ENCODE measurements around the gene YAF2.

YAF2 gene

DNA sequence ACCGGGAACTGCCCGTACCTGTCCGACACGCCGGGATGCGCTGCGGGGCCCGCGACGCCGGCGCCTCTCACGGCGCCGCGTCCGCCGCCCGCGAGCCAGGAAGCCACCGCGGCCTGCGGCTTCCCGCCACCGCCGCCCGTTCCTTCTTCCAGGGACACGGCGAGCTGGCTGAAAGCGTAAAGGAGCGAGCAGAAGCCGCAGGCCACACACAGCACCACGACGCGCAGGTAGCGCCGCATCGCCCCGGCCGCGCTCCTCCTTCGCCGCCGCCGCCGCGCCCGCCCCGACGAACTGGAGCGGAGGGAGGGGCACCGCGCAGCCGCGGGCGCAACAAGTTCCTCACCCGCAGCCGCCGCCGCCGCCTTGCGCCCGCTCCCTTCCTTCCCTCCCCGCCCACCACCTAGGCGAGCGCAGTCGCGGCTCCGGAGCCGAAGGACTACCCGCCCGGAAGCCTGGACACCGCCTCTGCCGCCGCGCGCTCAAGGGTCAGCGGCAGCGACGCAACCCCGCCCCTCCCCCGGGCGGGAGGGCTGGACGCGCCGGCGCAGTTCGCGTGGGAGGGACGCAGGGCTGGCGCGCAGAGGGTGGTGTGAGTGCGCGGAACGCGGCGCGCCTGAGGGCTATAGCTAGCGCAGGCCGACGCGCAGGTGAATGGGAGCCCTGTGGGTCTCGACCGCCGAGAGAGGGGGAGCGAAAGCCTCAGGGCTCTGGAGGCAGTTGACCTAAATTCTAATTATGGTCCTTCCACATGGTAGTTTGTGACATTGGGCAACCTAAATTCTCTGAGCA lies 93.4 kb downstream of the YAF2 start, which contains the start of gene GXYLT1:
Gene GXYLT1 (minus strand): TSS at position 467 of the 789 bp plus-strand sequence. CDS start 228 bp downstream, at position 239.
- DNase-seq (ENCODE audit: low read depth): peak; percentile 84

DNA sequence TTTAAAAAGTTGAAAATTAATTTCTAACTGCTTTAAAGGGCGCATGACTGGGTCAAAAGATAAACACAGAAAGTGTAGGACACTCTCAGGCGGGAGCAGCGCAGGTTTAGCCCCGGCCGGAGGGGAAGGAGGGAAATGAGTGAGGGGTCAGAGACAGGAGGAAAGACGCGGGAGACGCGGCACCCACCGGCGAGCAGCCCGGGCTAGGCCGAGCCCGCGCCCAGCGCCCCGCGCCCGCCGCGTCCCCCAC lies 94.0 kb downstream of the YAF2 start:
- no peak for DNase-seq (ENCODE audit: low read depth)

DNA sequence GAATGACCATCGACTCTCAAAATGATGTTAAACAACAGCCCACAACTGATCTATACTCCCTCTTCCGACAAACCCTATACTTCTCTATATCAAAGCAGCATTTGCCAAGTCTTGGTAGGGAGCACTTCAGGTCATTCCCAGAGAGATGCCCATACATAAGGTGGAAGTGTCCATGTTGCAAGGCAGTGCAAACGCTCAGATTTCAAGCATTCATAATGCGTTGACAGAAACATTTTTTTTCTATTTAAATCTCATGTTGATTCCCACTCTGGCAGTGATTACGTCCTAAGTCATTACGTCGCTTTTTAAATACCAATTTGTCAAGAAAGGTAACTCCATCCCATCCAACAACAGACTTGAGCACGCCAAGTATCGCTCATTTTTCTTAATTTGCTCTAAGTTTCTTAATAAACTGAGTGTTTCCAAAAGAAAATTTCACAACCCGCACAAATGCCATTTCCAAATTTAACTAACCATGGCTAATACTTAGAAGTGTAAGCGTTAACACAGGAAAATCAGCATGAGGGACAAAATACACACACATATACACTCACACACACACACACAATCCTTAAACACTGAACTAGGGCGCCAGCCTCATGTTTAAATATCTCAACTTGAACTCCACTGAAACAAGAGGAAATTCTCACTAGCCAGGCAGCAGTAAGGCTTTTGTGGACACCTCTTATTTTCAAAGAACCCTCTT lies 94.4 kb downstream of the YAF2 start:
- DNase-seq (ENCODE audit: low read depth): no peak

DNA sequence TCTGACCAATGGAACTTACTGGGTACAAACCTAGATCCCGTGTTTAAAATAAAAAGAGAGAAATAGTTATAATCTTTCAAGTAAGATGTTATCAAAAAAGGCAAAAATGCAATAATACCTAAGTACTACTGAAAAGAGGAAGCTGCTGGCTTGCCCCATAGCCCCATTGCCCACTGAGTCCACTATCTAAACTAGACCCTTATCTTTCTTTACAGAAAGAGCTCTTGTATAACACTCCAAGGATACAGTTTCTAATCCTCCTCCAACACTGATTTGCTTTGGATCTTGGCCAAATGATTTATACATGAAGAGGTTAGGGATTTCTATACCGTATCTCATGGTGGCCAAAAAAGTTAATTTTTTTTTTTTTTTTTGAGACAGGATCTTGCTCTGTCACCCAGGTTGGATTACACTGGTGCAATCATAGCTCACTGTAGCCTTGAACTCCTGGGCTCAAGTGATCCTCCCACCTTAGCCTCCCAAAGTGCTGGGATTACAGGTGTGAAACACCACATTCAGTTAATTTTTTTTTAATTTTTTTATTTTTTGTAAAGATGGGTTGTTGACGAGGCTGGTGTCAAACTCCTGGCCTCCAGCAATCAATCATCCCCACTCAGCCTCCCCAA lies 96.0 kb downstream of the YAF2 start:
- DNase-seq (ENCODE audit: low read depth): no peak

DNA sequence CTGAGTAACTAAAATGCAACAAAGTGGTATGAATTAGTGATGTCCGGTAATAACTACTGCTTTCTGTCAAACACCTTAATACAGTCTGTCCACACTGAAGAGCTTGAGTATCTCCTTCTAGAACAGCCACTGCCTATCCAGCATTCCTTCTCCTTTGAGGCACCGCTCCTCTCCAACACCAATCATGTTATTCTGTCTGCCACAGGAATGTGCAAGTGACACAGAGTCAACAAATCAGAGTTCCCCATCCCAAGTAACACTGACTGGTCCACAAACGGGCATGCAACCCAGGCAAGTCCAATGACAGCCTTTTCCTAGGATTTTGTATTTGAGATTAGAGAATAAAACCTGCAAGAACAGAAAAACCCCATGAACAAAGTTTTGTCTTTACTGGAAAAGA lies 97.1 kb downstream of the YAF2 start:
- DNase-seq (ENCODE audit: low read depth): no peak

- no peak for DNase-seq (ENCODE audit: low read depth)
Measured at GRCh38 chr12:42135259-42135814, 102.7 kb downstream of the YAF2 start.

- no peak for DNase-seq (ENCODE audit: low read depth)
Measured at GRCh38 chr12:42130672-42131402, 107.2 kb downstream of the YAF2 start.

- DNase-seq (ENCODE audit: low read depth): no peak
Measured at GRCh38 chr12:42129595-42130204, 108.3 kb downstream of the YAF2 start.

GRCh38 chr12:42128888-42129287 lies 109.2 kb downstream of the YAF2 start:
- DNase-seq (ENCODE audit: low read depth): no peak

DNA sequence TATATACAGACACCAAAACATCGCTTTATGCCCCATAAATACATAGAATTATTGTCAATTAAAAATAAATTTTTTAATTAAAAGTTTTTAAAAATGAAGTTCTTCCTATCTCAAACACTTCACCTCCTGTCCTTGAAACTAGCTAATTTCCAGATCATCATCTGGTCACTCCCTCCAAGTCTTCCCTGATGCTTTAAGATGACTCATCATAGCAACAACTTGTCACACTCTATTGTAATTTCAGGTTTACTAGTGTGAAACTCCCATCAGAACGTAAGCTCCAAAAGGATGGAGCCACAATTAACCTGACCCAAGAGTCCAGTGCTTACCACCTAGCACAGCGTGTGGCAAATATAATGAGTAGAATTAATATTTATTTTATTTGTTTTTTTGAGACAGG lies 109.7 kb downstream of the YAF2 start:
- DNase-seq (ENCODE audit: low read depth): no peak

DNA sequence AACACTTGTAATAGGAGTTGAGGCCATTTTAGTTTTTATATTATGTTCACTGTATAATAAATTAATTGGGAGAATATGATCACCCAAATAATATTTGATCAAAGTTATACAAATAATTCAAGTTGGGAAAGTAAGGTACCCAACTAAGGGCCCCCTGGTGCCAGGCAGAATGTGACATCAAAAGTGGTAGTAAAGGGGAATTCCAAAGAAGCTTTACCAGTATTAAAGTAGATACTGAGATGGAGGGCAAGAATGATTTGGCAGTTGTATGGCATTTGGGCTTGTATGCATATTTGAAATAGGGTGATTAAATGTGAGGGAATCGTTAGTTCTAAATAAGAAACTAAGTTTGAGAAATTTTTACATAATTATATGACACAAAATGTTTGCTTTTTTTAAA lies 111.1 kb downstream of the YAF2 start:
- no peak for DNase-seq (ENCODE audit: low read depth)

- no peak for DNase-seq (ENCODE audit: low read depth)
Measured at GRCh38 chr12:42125388-42125767, 112.7 kb downstream of the YAF2 start.

DNA sequence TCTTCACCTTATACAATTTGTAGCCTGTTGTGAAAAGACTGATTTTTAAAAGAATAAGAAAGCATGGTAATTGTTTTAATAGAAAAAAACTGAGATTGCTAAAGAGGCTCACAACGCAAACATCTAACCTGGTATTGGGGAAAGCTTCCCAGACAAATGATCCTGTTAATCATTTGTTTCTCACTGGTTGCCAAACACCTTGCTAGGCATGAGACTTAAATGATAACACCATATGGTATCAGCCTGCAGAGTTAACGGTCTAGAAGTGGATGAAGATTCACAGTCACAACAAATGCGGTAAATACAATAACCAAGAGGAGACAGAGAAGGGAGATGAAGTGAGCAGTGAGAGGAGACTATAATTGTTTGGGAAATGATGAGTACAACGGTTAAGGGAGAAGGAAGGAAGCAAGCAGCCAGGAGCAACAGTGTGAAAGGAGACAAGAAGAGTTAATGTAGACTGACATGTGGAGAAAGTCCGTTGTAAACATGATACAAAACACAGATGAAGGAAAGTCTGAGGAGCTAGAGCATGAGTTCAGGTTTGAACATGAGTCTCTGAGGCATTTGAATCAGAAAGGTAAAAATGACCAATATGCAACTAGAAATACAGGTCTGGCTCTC lies 113.2 kb downstream of the YAF2 start:
- no peak for DNase-seq (ENCODE audit: low read depth)

DNA sequence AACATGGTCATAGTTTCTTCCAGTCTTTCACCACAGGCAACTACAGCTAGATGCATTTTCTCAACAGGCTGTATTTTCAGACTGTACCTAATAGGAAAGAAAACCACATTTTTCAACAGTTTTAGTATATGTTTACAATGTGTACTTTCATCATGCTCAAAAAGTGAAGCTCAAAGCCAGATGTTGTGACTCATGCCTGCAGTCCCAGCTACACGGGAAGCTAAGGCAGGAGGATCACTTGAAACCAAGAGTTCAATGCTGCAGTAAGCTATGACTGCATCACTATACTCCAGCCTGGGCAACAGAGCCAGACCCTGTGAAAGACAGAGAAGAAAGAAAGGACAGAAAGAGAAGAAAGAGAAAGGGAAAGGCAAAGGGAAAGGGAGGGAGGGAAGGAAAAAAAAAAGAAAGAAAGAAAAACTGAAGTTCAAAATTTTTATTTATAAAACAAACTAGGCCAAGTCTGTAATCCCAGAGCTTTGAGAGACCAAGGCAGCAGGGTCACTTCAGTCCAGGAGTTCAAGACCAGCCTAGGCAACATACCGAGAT lies 118.9 kb downstream of the YAF2 start:
- no peak for DNase-seq (ENCODE audit: low read depth)

- DNase-seq (ENCODE audit: low read depth): no peak
Measured at GRCh38 chr12:42118136-42118879, 119.7 kb downstream of the YAF2 start.

DNA sequence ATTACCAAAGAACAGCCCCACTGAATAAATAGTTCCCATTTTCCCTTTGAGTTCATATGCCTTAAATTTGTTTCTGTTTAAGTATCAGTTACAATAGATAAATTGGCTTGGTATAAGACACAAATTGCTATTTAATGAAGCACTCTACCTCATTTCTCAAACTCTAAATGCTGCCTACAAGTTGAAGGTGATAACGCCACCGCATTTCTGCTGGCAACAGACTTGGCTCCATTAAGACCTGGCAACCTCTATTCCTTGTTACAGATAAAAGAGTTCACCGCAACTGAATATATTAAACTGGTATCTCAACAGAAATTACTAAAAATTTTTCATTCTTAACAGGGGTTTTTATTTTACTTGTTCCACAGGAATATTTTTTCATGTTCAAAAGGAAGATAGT lies 129.0 kb downstream of the YAF2 start:
- no peak for DNase-seq (ENCODE audit: low read depth)

Data from CMK (cell line).